ENCODE data around the gene EIF2S2.

EIF2S2 gene

DNA sequence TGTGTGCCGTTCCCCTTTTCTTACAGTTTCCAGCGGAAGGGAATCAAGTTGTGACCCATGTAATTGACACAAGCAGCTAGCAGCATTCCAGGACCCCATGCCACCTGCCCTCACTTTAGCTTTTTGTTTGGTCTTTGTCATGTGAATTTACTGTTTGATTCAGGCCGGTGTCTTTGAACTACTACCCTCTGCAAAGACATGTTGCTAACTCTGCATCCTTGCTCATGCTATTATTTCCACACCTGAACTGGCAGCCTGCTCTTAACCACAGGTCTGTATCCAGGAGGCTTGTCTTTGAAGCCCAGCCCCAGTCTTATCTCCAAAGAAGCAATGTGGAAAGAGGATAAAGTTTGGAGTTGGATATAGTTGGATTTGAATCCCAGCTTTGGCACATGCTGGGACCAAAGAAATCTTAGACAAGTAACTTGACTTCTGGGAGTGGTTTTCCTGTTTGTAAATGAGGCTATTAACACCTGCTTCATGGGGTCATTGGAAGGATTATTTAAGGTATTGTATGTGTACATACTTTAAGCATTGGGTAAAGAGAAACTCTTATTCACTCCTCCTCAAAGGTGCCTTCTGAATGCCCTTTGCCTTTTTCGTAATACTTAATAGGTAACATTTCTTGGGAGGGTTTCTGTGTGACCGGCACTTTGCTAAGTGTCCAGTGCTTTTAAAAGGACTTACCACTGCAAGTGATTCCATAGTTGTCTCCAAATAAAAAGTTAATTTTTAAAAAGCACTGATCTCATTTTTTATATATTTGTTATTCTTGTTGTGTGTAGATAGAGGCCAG is 65.9 kb downstream of the EIF2S2 start:
- Histone ChIP-seq H3K79me2 (ENCODE audit: insufficient read depth, low read depth) (peaks cover 99% of the 10 kb centered on the region), H4K20me1 (ENCODE audit: insufficient read depth) (peaks cover 62% of the 10 kb centered on the region), H3K4me1 (ENCODE audit: low read depth, poor library complexity, severe bottlenecking) (peaks cover 94% of the 10 kb centered on the region), H3K4me3 (IDR thresholded peaks at IDR 0.05; ENCODE audit: insufficient read depth, low read depth, low read length) (no peak overlapping the region), H3K4me2 (no peak overlapping the region), H3K36me3 (ENCODE audit: insufficient read depth) (no peaks in the 10 kb centered on the region), H2AFZ (ENCODE audit: low read depth) (no peak overlapping the region), H3K27ac (no peak overlapping the region), H3K27me3 (ENCODE audit: insufficient read depth, low read depth) (no peaks in the 10 kb centered on the region), H3K9ac (no peak overlapping the region)
- TF ChIP-seq CTCF (conservative IDR thresholded peaks at IDR 0.05; ENCODE audit: low read depth, low read length): no peak

DNA sequence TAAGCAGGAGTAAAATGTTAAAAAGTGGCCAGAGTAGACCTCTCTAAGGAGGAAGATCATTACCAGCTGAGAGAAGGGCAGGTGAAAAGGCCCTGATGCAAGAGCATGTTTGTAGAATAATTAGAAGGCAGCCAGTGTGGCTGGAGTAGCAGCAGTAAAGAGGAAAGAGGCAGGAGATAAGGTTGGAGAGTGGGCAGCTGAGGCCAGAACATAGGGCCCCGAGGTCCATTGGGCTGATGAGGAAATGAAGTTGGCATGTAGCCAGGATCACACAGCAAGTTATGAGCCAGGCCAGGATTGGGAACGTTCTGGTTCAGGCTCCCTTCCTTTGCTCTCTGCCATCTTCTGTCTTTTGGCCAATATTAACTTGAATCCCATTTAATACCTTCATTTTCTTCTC is 66.7 kb downstream of the EIF2S2 start:
- 0 out of 2 replicates have a peak overlapping the region, but pooled peaks have one; percentile 11 for H3K27ac ChIP-seq
- no peak overlapping the region for H3K4me2 ChIP-seq
- H3K79me2 ChIP-seq (ENCODE audit: insufficient read depth, low read depth): peaks cover 99% of the 10 kb centered on the region
- H3K27me3 ChIP-seq (ENCODE audit: insufficient read depth, low read depth): no peaks in the 10 kb centered on the region
- no peak for TF ChIP-seq CTCF (conservative IDR thresholded peaks at IDR 0.05; ENCODE audit: low read depth, low read length)
- H4K20me1 ChIP-seq (ENCODE audit: insufficient read depth): peaks cover 56% of the 10 kb centered on the region
- H3K36me3 ChIP-seq (ENCODE audit: insufficient read depth): no peaks in the 10 kb centered on the region
- H2AFZ ChIP-seq (ENCODE audit: low read depth): no peak overlapping the region
- H3K4me3 ChIP-seq (IDR thresholded peaks at IDR 0.05; ENCODE audit: insufficient read depth, low read depth, low read length): no peak overlapping the region
- H3K9ac ChIP-seq: no peak overlapping the region
- peaks cover 95% of the 10 kb centered on the region for H3K4me1 ChIP-seq (ENCODE audit: low read depth, poor library complexity, severe bottlenecking)

DNA sequence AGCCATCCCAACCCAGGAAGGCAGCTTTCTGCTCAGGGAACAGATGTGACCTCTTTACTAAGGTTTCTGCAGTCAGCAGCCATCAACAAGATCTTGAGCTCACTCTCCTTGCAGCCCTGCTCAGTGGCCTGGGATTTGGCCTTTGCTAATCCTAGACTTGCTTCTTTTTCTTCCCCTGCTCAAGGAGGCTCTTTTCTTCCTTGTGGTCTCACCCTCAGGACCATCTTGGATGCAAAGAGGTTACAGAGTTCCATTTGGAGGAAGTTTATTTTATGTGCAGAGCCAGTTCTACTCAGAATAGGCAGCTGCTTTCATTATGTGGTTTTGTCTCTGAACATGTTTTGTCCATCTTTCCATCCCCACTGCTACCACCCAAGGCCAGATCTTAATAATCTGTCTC is 69.0 kb downstream of the EIF2S2 start:
- no peak overlapping the region for H2AFZ ChIP-seq (ENCODE audit: low read depth)
- no peak overlapping the region for H3K4me3 ChIP-seq (IDR thresholded peaks at IDR 0.05; ENCODE audit: insufficient read depth, low read depth, low read length)
- no peaks in the 10 kb centered on the region for H3K27me3 ChIP-seq (ENCODE audit: insufficient read depth, low read depth)
- H3K79me2 ChIP-seq (ENCODE audit: insufficient read depth, low read depth): peaks cover 100% of the 10 kb centered on the region
- H3K4me1 ChIP-seq (ENCODE audit: low read depth, poor library complexity, severe bottlenecking): peaks cover 94% of the 10 kb centered on the region
- H3K9ac ChIP-seq: no peak overlapping the region
- no peak for TF ChIP-seq CTCF (conservative IDR thresholded peaks at IDR 0.05; ENCODE audit: low read depth, low read length)
- peak overlapping the region; percentile 17; the same call in 1 of the 2 replicates for H3K27ac ChIP-seq
- H4K20me1 ChIP-seq (ENCODE audit: insufficient read depth): peaks cover 53% of the 10 kb centered on the region
- H3K4me2 ChIP-seq: no peak overlapping the region
- no peaks in the 10 kb centered on the region for H3K36me3 ChIP-seq (ENCODE audit: insufficient read depth)

GRCh38 chr20:34042262-34042661 is 69.8 kb downstream of the EIF2S2 start:
- H3K4me3 ChIP-seq (IDR thresholded peaks at IDR 0.05; ENCODE audit: insufficient read depth, low read depth, low read length): no peak overlapping the region
- 0 out of 2 replicates have a peak overlapping the region, but pooled peaks have one; percentile 17 for H3K27ac ChIP-seq
- H3K27me3 ChIP-seq (ENCODE audit: insufficient read depth, low read depth): no peaks in the 10 kb centered on the region
- H3K4me2 ChIP-seq: no peak overlapping the region; the same call in 1 of the 2 replicates
- H2AFZ ChIP-seq (ENCODE audit: low read depth): no peak overlapping the region
- TF ChIP-seq CTCF (conservative IDR thresholded peaks at IDR 0.05; ENCODE audit: low read depth, low read length): no peak
- no peaks in the 10 kb centered on the region for H3K36me3 ChIP-seq (ENCODE audit: insufficient read depth)
- H3K79me2 ChIP-seq (ENCODE audit: insufficient read depth, low read depth): peaks cover 100% of the 10 kb centered on the region
- peaks cover 93% of the 10 kb centered on the region for H3K4me1 ChIP-seq (ENCODE audit: low read depth, poor library complexity, severe bottlenecking)
- no peak overlapping the region for H3K9ac ChIP-seq
- H4K20me1 ChIP-seq (ENCODE audit: insufficient read depth): peaks cover 50% of the 10 kb centered on the region

All from KMS-11 (cell line).